NCI-H1417 treated with DMSO at 0.1 percent for 48 hours (cell line): ENCODE data around the gene AK9.
A peak's percentile ranks its signal among the peaks of the same experiment; 100 is the strongest.
"Not testable (repeated sequence)": the region's sequence is repeated elsewhere in the genome, so short reads cannot be mapped to it uniquely, and the experiment has no call there.

Experiments
- DNase-seq: peaks from one replicate; lab custom pipeline; 2025; lab: John Stamatoyannopoulos, UW

Gene AK9

GRCh38 chr6:109690737-109691621 is at the start of gene AK9, which contains the start of gene FIG4:
TSS of gene AK9 (minus strand) at chr6:109691202. CDS start at chr6:109675745, 15,457 bp downstream.
TSS of gene FIG4 (plus strand) at chr6:109691296. CDS start at chr6:109691436, 140 bp downstream.
- peak; percentile 89 for DNase-seq

- DNase-seq, result no peak
Measured at GRCh38 chr6:109740787-109741186, 49.8 kb upstream of the AK9 start.

GRCh38 chr6:109739686-109740085 is 48.7 kb upstream of the AK9 start:
- no peak for DNase-seq

- DNase-seq, result no peak
Measured at GRCh38 chr6:109738667-109739066, 47.7 kb upstream of the AK9 start.

GRCh38 chr6:109738255-109738654 is 47.3 kb upstream of the AK9 start:
- no peak for DNase-seq

- DNase-seq, result no peak
Measured at GRCh38 chr6:109736273-109737025, 45.4 kb upstream of the AK9 start.

GRCh38 chr6:109725250-109725649 is 34.2 kb upstream of the AK9 start:
- not testable (repeated sequence) for DNase-seq

- no peak for DNase-seq
Measured at GRCh38 chr6:109722564-109723254, 31.7 kb upstream of the AK9 start.

- no peak for DNase-seq
Measured at GRCh38 chr6:109722011-109722410, 31.0 kb upstream of the AK9 start.

GRCh38 chr6:109720311-109720710 is 29.3 kb upstream of the AK9 start:
- no peak for DNase-seq

- DNase-seq, result no peak
Measured at GRCh38 chr6:109718991-109719390, 28.0 kb upstream of the AK9 start.

GRCh38 chr6:109717971-109718370 is 27.0 kb upstream of the AK9 start:
- DNase-seq, result no peak

GRCh38 chr6:109715616-109716015 is 24.6 kb upstream of the AK9 start:
- no peak for DNase-seq

GRCh38 chr6:109714611-109715010 is 23.6 kb upstream of the AK9 start:
- DNase-seq, result no peak

- no peak for DNase-seq
Measured at GRCh38 chr6:109714166-109714565, 23.2 kb upstream of the AK9 start.

- DNase-seq, result no peak
Measured at GRCh38 chr6:109713097-109713496, 22.1 kb upstream of the AK9 start.

GRCh38 chr6:109708099-109708498 is 17.1 kb upstream of the AK9 start:
- not testable (repeated sequence) for DNase-seq

GRCh38 chr6:109706513-109706912 is 15.5 kb upstream of the AK9 start:
- no peak for DNase-seq

GRCh38 chr6:109705258-109705657 is 14.3 kb upstream of the AK9 start:
- DNase-seq, result peak; percentile 81

- DNase-seq, result no peak
Measured at GRCh38 chr6:109702791-109703190, 11.8 kb upstream of the AK9 start.

- no peak for DNase-seq
Measured at GRCh38 chr6:109701774-109702173, 10.8 kb upstream of the AK9 start.

GRCh38 chr6:109701221-109701620 is 10.2 kb upstream of the AK9 start:
- no peak for DNase-seq
